GM12874 (cell line): ENCODE data around the gene CAMKK1.

Experiments used
- CTCF ChIP-seq: IDR thresholded peaks from 2 replicates; pipeline ENCODE4 v1.5.1; 2011; ENCODE audit warnings: low read depth, mild to moderate bottlenecking, control low read depth, low read length, moderate library complexity; ENCODE audit not compliant: insufficient read depth

CAMKK1 gene

GRCh38 chr17:3828852-3829232 is 64.0 kb downstream of the CAMKK1 start:
- TF ChIP-seq CTCF = no peak

- no peak for TF ChIP-seq CTCF
Observed at GRCh38 chr17:3828151-3828851, 64.6 kb downstream of the CAMKK1 start.

GRCh38 chr17:3827124-3827773 is 65.6 kb downstream of the CAMKK1 start:
- TF ChIP-seq CTCF = peak; percentile 82

- no peak for TF ChIP-seq CTCF
Observed at GRCh38 chr17:3826191-3826590, 66.7 kb downstream of the CAMKK1 start.

- TF ChIP-seq CTCF = no peak
Observed at GRCh38 chr17:3821101-3821500, 71.8 kb downstream of the CAMKK1 start.

GRCh38 chr17:3818786-3819185 is 74.1 kb downstream of the CAMKK1 start:
- TF ChIP-seq CTCF = no peak

- no peak for TF ChIP-seq CTCF
Observed at GRCh38 chr17:3817851-3818605, 74.8 kb downstream of the CAMKK1 start.
